GM10248 (cell line): Measurements from ENCODE around the gene LINS1.

Experiments used
- CTCF ChIA-PET: fragments of 300-600 bp; sonication (Branson Sonifier 250); formaldehyde crosslinking; extraction: SDS; loops from one replicate; lab custom pipeline; 2021; ENCODE audit warnings: antibody characterized with exemption; lab: Yijun Ruan, JAX
- POLR2A ChIA-PET: fragments of 350-650 bp; sonication (Branson Sonifier 250); formaldehyde crosslinking; extraction: SDS; loops from one replicate; lab custom pipeline; 2020; ENCODE audit warnings: antibody characterized with exemption; lab: Yijun Ruan, JAX
- DNase-seq: peaks from one replicate; pipeline ENCODE4 v3.0.0; 2012; ENCODE audit errors: extremely low spot score
- CTCF ChIP-seq: IDR thresholded peaks from 2 replicates; pipeline ENCODE4 v1.5.1; 2012; ENCODE audit warnings: mild to moderate bottlenecking, low read depth; ENCODE audit errors: extremely low read depth, missing control alignments, control extremely low read depth

Gene LINS1

GRCh38 chr15:100537331-100537730 lies 64.7 kb downstream of the LINS1 start:
- DNase-seq = no peak
- POLR2A ChIA-PET = no interaction called here
- TF ChIP-seq CTCF = no peak
- CTCF ChIA-PET = no interaction called here

GRCh38 chr15:100536733-100537132 lies 65.3 kb downstream of the LINS1 start:
- ChIA-PET POLR2A (no interaction called here), CTCF (no interaction called here)
- TF ChIP-seq CTCF = no peak
- DNase-seq = no peak

- DNase-seq = no peak
- POLR2A ChIA-PET = no interaction called here
- TF ChIP-seq CTCF = no peak
- CTCF ChIA-PET = no interaction called here
Measured at GRCh38 chr15:100533886-100534285, 68.1 kb downstream of the LINS1 start.

GRCh38 chr15:100531823-100532327 lies 70.1 kb downstream of the LINS1 start:
- ChIA-PET POLR2A (no interaction called here), CTCF (interaction anchor here (0.8 to 0.9 kb wide), 2 partner anchors 9 to 10 kb away, joined by 3 read pairs; no protein-coding TSS in a partner anchor)
- DNase-seq = no peak
- TF ChIP-seq CTCF = no peak

GRCh38 chr15:100531204-100531603 lies 70.8 kb downstream of the LINS1 start:
- no peak for TF ChIP-seq CTCF
- ChIA-PET CTCF (interaction anchor here (0.8 kb wide), 1 partner anchor 9 kb away, joined by 3 read pairs; no protein-coding TSS in a partner anchor), POLR2A (no interaction called here)
- DNase-seq = no peak

- DNase-seq = no peak
- CTCF ChIA-PET = no interaction called here
- TF ChIP-seq CTCF = no peak
- POLR2A ChIA-PET = no interaction called here
Measured at GRCh38 chr15:100529556-100529955, 72.4 kb downstream of the LINS1 start.
